Fibroblast of lung (primary cell): ENCODE results near the gene TLCD1. TPM values are rescaled to one million over a fixed set of nuclear protein-coding genes. Genes with fewer than 3 reads are reported as not detected.

Source experiments
- DNase-seq, 2 donors: peaks; one replicate each; pipeline versions ENCODE4 v3.0.0 to v3.0.0-alpha.2; 2010; ENCODE audit warnings: low read depth in 2 of 2
- H2AFZ ChIP-seq: 2 replicates; pipeline ENCODE4 v1.5.1; 2012; ENCODE audit warnings: low read length, control low read depth, inconsistent platforms
- H3K27ac ChIP-seq: 2 replicates; pipeline ENCODE4 v1.5.1; 2011; ENCODE audit warnings: low read length, control low read depth; ENCODE audit not compliant: insufficient read depth
- H3K27me3 ChIP-seq: 2 replicates; pipeline ENCODE4 v1.5.1; 2011; ENCODE audit warnings: mild to moderate bottlenecking, low read length; ENCODE audit not compliant: control insufficient read depth, insufficient read depth
- H3K36me3 ChIP-seq: 2 replicates; pipeline ENCODE4 v1.5.1; 2011; ENCODE audit warnings: low read length; ENCODE audit not compliant: control insufficient read depth, insufficient read depth
- H3K4me1 ChIP-seq: 2 replicates; pipeline ENCODE4 v1.5.1; 2011; ENCODE audit warnings: low read length; ENCODE audit not compliant: control insufficient read depth, insufficient read depth; ENCODE audit errors: extremely low read depth
- H3K4me2 ChIP-seq: 2 replicates; pipeline ENCODE4 v1.5.1; 2011; ENCODE audit warnings: low read length, control low read depth; ENCODE audit not compliant: insufficient read depth; ENCODE audit errors: extremely low read depth
- H3K4me3 ChIP-seq, 4 experiments: fragments of 200-600 bp in 1 of 4; sonication (generic) in 1 of 4; replicated peaks in 1 of 4; 2 replicates each; pipeline ENCODE4 v1.5.1; 2011 to 2016; ENCODE audit warnings: low read length in 4 of 4, low read depth in 3 of 4, mild to moderate bottlenecking in 3 of 4, control low read depth in 2 of 4, inconsistent platforms in 1 of 4, mixed read lengths in 1 of 4; ENCODE audit not compliant: insufficient read depth in 1 of 4; ENCODE audit errors: control extremely low read depth in 1 of 4
- H3K79me2 ChIP-seq: 2 replicates; pipeline ENCODE4 v1.5.1; 2012; ENCODE audit warnings: mild to moderate bottlenecking, low read length, inconsistent platforms; ENCODE audit not compliant: control insufficient read depth, insufficient read depth
- H3K9ac ChIP-seq: 2 replicates; pipeline ENCODE4 v1.5.1; 2011; ENCODE audit warnings: mild to moderate bottlenecking, low read length, control low read depth; ENCODE audit not compliant: insufficient read depth
- H3K9me3 ChIP-seq: 2 replicates; pipeline ENCODE4 v1.5.1; 2012; ENCODE audit warnings: low read depth, low read length; ENCODE audit not compliant: control insufficient read depth, insufficient read depth
- H4K20me1 ChIP-seq: 2 replicates; pipeline ENCODE4 v1.5.1; 2011; ENCODE audit warnings: low read length; ENCODE audit not compliant: control insufficient read depth, insufficient read depth; ENCODE audit errors: extremely low read depth
- CTCF ChIP-seq, 2 donors: IDR thresholded peaks in 1 of 2; conservative IDR thresholded peaks in 1 of 2; 1 replicate in 1 of 2; 2 replicates in 1 of 2; pipeline ENCODE4 v1.5.1; 2011 to 2012; ENCODE audit warnings: low read length in 2 of 2, control low read depth in 1 of 2, inconsistent platforms in 1 of 2, low read depth in 1 of 2, mild to moderate bottlenecking in 1 of 2
- EZH2 ChIP-seq: IDR thresholded peaks from 2 replicates; pipeline ENCODE4 v1.5.1; 2012; ENCODE audit warnings: low read length, control low read depth, mild to moderate bottlenecking; ENCODE audit errors: missing control alignments
- polyA plus RNA-seq, 2 donors: library from polyadenylated mRNA; depleted of rRNA in 1 of 2; stranded (reverse) in 1 of 2; unstranded in 1 of 2; fragments of >200 nt; gene quantifications; 2 replicates each; pipeline ENCODE4 v1.2.1, GENCODE V29; 2011 to 2012; ENCODE audit warnings: missing spikeins in 1 of 2
- total RNA-seq: library from RNA; depleted of rRNA; stranded (reverse); fragments of >200 nt; gene quantifications from 2 replicates; pipeline ENCODE4 v1.2.1, GENCODE V29; 2014

The TLCD1 gene
- total and polyA plus RNA-seq, 2 donors (not counting 1 experiment from before 2014, with no cell fraction given) = 6.6 to 10.8 TPM

GRCh38 chr17:28698253-28698941 lies 27.6 kb downstream of the TLCD1 start:
- no peak for DNase-seq
- Histone ChIP-seq H3K9ac (no peak overlapping the region), H3K4me2 (no peak overlapping the region), H2AFZ (no peak overlapping the region), H3K9me3 (no peaks in the 10 kb centered on the region), H3K36me3 (peaks cover 55% of the 10 kb centered on the region), H3K4me3 (no peak overlapping the region), H3K79me2 (no peaks in the 10 kb centered on the region), H3K27me3 (no peaks in the 10 kb centered on the region), H3K27ac (no peak overlapping the region), H4K20me1 (no peaks in the 10 kb centered on the region), H3K4me1 (no peaks in the 10 kb centered on the region)
- TF ChIP-seq EZH2 = no peak
- TF ChIP-seq CTCF (conservative IDR thresholded peaks at IDR 0.05 in 1 of 2, IDR thresholded peaks at IDR 0.05 in 1 of 2; ENCODE audit: low read depth in 1 of 2, low read length in 2 of 2) = no peak

- Histone ChIP-seq H3K4me2 (no peak overlapping the region), H4K20me1 (no peaks in the 10 kb centered on the region), H3K4me1 (no peaks in the 10 kb centered on the region), H3K27ac (no peak overlapping the region), H3K4me3 (no peak overlapping the region), H2AFZ (no peak overlapping the region), H3K9me3 (no peaks in the 10 kb centered on the region), H3K27me3 (no peaks in the 10 kb centered on the region), H3K36me3 (peaks cover 28% of the 10 kb centered on the region), H3K9ac (no peak overlapping the region), H3K79me2 (no peaks in the 10 kb centered on the region)
- DNase-seq = no peak
- TF ChIP-seq CTCF (conservative IDR thresholded peaks at IDR 0.05 in 1 of 2, IDR thresholded peaks at IDR 0.05 in 1 of 2; ENCODE audit: low read depth in 1 of 2, low read length in 2 of 2) = no peak
- no peak for TF ChIP-seq EZH2
Observed at GRCh38 chr17:28693869-28694268, 32.2 kb downstream of the TLCD1 start.

GRCh38 chr17:28689011-28689410 lies 37.0 kb downstream of the TLCD1 start:
- H3K9ac ChIP-seq = no peak overlapping the region
- TF ChIP-seq EZH2 (no peak), CTCF (conservative IDR thresholded peaks at IDR 0.05 in 1 of 2, IDR thresholded peaks at IDR 0.05 in 1 of 2; ENCODE audit: low read depth in 1 of 2, low read length in 2 of 2) (no peak)
- peaks cover 28% of the 10 kb centered on the region for H3K36me3 ChIP-seq
- H4K20me1 ChIP-seq = no peaks in the 10 kb centered on the region
- no peaks in the 10 kb centered on the region for H3K9me3 ChIP-seq
- H2AFZ ChIP-seq = no peak overlapping the region
- no peak overlapping the region for H3K4me3 ChIP-seq
- H3K4me2 ChIP-seq = no peak overlapping the region
- H3K27me3 ChIP-seq = no peaks in the 10 kb centered on the region
- no peak overlapping the region for H3K27ac ChIP-seq
- no peaks in the 10 kb centered on the region for H3K79me2 ChIP-seq
- H3K4me1 ChIP-seq = no peaks in the 10 kb centered on the region
- DNase-seq = no peak
